Measurements from ENCODE around the gene MACROD2.
A peak's percentile ranks its signal among the peaks of the same experiment; 100 is the strongest.
"Not testable (repeated sequence)": the region's sequence is repeated elsewhere in the genome, so short reads cannot be mapped to it uniquely, and the experiment has no call there.

Gene MACROD2

GRCh38 chr20:13995086-13995665 lies at the start of gene MACROD2:
Gene MACROD2, plus strand, starts transcription at chr20:13995516.
- DNase-seq: peak; percentile 22

DNA sequence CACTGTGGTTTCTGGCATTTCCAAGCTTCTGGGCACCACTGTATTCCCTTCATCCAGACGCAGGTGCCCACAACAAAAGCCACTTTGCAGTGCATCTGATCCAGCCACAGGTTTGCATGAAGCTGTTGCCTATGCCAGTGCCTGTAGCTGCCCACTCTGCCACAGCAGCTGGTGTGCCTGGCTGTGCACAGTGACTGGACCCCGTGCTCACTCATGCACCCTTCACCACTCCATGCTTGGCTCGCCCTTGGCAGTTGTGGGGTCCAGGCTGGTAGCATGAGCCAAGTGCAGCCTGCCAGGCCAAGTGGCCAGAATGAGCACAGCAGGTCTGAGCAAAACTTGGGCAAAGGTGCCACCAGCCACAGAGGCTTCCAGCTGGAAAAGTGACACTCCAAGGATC lies 47.6 kb upstream of the MACROD2 start:
- DNase-seq: no peak

GRCh38 chr20:13953227-13953626 lies 42.1 kb upstream of the MACROD2 start:
- DNase-seq: no peak

DNA sequence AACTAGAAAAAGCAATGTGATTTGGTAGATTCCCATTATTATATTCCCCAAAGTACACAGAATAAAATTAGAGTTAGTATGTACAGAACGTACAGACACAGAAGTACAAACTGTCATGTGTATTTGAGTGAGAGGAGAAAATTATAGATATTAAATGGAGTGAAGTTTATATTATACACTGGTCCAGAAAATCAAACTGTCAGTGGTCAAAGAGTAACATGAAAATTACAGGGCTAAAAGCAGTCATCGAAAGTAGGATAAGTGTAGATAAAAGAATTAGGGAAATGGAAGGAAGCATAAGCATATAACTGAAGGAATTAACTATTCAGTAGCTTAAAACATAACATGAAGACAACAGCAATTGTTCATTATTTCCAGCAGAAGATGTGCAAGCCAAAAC lies 35.2 kb upstream of the MACROD2 start:
- no peak for DNase-seq

GRCh38 chr20:13960525-13960924 lies 34.8 kb upstream of the MACROD2 start:
- DNase-seq: no peak

DNA sequence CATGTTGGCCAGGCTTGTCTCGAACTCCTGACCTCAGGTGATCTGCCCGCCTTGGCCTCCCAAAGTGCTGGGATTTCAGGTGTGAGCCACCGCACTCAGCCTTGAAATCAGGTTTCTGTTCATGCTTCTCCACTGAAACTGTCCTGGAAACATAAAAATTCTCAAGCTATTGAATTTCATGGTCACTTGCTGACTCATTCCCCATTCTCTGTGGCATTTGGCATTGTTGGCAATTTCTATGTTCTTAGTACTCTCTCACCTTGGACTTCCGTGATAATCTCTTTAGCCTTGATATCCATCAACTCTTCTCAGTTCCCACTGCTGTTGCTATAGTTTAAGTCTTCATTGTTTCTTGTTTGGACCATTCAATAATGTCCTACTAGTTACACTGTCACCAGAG lies 11.1 kb upstream of the MACROD2 start:
- DNase-seq: no peak

- DNase-seq: no peak
Measured at GRCh38 chr20:13990465-13990864, 4.9 kb upstream of the MACROD2 start, which contains the start of gene SEL1L2. Gene SEL1L2, minus strand, starts transcription at chr20:13990614. Its CDS starts 80 bp downstream, at chr20:13990534.

DNA sequence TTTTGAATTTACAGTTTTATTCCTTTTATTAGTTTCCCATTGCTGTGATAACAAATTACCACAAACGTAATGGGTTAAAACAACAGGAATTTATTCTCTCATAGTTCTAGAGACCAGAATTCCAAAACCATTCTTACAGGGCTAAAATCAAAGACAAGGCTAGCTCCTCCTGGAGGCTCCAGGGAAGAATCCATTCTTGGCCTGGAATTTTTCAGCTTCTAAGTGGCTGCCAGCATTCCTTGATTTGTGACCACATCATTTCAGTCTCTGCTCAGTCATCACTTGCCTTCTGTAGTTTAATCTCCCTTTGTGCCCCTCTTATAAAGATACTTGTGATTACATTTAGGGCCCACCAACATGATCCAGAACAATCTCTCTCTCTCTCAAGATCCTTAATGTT lies 4.0 kb upstream of the MACROD2 start:
- DNase-seq: no peak

DNA sequence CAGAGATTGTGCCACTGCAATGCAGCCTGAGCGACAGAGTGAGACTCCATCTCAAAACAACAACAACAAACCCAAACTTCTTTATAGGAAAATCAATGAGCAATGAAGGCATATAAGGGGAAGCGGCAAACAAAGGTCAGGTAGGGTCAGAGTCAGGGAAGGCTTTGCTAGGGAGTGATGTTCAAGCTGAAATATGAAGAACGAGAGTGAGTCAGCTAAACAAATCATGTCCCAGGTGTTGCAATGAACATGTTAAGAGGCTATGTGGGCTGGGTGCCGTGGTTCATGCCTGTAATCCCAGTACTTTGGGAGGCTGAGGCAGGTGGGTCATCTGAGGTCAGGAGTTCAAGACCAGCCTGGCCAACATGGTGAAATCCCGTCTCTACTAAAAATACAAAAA lies 3.4 kb upstream of the MACROD2 start:
- DNase-seq: not testable (repeated sequence)

DNA sequence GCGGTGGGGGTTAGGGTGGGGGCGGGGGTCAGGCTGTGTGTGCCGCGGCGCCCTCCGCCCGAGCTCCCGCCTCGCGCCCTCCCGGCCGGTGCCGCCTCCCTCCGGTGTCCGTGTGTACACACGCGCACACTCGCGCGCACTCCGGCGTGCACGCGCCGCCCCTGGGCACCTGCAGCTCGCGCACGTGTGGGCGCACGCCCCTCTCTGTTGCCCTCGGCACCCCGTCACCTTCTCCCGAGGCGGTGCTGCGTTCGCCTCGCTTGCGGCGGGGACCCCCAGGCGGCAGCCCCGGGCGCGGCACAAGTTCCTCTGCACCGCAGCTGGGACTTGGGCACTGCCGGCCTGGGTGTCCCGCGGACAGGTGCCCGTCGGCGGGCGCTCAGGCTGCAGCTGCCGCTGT lies 525 bp downstream of the MACROD2 start:
- no peak for DNase-seq

- DNase-seq: no peak
Measured at GRCh38 chr20:13996265-13996664, 949 bp downstream of the MACROD2 start.

DNA sequence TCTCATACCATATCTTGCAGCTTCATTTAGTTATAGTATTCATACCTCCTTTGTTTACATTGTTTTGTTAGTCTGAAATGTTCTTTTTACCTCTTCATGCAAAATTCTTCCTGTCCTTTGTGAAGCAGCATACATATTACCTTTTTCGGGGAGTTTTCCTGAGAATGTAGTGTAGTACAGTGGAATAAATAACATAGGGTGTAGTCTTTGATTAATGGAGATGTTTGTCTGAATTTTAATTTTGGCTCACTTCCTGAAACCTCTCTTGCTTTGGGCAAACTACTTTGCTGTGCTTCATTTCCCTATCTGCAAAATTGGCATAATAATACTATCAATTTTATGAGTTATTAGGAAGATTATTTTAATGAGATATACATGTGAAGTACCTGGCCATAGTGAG lies 5.6 kb downstream of the MACROD2 start:
- no peak for DNase-seq

- DNase-seq: no peak
Measured at GRCh38 chr20:14005996-14006395, 10.7 kb downstream of the MACROD2 start.

- DNase-seq: no peak
Measured at GRCh38 chr20:14009208-14009607, 13.9 kb downstream of the MACROD2 start.

DNA sequence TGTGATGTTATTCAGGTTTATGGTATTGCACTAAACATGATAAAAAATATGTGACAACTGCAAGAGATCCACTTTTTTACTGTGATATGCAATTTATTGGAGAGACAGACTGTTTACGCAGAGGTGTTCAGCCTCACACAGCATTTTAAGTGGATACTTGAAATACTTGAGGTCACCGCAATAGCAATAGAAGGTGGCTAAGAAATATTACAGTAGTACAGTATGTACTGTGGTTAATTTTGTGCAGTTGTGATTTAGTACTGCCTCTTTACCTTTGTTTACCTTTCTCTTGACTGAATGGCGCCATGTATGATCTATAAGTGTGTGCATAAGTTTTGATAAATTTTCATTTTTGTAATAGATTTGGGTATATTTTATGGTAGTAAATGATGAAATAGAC lies 17.4 kb downstream of the MACROD2 start:
- no peak for DNase-seq

- DNase-seq: no peak
Measured at GRCh38 chr20:14030991-14031390, 35.7 kb downstream of the MACROD2 start.

- DNase-seq: no peak
Measured at GRCh38 chr20:14033310-14033709, 38.0 kb downstream of the MACROD2 start.

GRCh38 chr20:14036567-14036966 lies 41.3 kb downstream of the MACROD2 start:
- DNase-seq: no peak

DNA sequence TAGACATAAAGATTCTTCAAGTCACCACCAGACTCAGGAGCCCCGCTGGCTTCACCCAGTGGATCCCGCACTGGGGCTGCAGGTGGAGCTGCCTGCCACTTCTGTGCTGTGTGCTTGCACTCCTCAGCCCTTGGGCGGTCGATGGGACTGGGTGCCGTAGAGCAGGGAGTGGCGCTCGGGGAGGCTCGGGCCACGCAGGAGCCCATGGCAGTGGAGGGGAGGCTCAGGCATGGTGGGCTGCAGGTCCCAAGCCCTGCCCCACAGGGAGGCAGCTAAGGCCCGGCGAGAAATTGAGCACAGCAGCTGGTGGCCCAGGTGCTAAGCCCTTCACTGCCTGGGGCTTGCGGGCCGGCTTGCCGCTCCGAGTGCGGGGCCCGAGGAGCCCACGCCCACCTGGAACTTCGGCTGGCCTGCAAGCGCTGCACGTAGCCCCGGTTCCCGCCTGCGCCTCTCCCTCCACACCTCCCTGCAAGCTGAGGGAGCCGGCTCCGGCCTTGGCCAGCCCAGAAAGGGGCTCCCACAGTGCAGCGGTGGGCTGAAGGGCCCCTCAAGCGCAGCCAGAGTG lies 49.5 kb downstream of the MACROD2 start:
- not testable (repeated sequence) for DNase-seq

- DNase-seq: no peak
Measured at GRCh38 chr20:14046534-14046933, 51.2 kb downstream of the MACROD2 start.

DNA sequence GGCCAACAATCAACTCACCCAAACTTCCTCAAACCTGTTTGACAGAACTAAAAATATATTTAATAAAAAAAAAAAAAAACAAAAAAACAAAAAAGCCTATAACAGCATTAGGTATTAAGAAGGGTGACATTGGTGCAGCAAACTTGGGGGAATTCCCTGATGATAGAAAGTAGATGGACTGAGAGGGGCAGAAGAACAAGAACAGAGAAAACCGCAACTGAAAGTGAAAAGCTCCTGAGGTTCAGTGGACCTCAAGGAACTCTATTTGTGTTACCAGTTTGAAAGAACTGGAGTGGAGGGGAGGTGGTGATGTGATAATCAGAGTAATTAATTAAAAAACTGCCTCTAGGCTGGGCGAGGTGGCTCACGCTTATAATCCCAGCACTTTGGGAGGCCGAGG lies 53.8 kb downstream of the MACROD2 start:
- no peak for DNase-seq

- DNase-seq: no peak
Measured at GRCh38 chr20:14051454-14051853, 56.1 kb downstream of the MACROD2 start.

DNA sequence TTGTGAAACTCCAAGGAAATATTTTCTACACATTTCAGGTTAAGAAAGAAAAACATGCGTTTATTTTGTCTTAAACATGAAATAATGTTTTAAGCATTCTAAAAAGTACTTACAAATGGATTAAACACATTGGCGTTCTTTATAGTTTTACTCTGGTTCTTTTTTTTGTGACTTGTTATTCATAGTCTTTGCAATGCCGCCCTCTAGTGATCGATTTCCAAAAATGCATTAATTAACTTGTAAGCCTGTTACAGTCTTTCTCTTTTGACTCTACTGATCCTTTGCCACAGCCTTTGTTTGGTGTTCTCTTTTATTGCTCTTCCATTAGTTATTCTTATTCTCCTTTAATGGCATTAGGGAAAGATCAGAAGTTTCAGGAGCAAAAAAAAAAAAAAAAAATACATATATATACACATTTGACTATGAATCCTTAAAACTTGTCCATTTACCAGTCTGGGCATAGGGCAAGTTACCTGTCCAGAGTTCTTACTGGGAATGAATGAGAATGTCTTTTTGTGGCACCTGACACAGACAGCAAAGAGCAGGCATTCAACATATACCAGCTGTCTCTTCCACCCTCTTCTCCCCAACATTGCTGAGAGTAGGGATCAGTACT lies 59.9 kb downstream of the MACROD2 start:
- DNase-seq: no peak

DNA sequence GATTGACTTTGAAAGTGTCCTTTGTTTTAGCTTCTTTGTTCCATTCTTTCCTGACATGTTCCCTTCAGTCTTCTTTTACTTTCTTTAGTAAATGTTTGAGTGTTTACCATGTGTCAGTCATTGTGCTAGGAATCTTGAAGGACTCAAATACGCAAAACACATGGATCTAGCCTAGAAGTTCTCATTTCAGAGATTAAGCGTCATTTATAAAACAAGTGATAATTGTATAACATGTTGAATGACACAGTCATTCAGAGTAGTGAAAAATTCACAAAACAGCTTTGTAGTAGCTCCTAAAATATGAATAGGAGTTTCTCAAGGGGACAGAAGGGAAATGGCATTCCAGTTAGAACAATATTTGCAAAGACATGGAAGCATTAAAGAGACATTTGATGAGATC lies 66.9 kb downstream of the MACROD2 start:
- no peak for DNase-seq

DNA sequence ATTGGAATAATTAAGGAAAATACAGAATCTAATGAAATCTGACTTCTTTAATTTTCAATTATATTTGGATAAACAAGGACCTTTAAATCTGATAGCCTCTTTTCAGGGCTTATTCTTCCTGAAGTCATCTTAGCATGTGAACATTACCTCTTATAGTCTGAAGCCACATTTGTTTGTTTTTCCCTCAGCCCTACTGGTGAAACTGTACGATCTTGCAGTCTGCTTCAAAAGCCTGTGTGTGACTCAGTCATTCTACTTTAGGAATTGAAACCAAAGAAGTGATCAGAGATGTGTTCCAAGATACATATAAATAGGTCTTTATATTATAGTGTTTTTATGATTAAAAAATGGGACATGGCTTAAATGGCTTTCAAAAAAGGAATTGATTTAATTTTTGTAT lies 67.5 kb downstream of the MACROD2 start:
- DNase-seq: no peak
